GM19240 (cell line): Measurements from ENCODE around the gene CCNDBP1.

Experiments used
- DNase-seq: peaks from one replicate; pipeline ENCODE4 v3.0.0; 2011; ENCODE audit warnings: low spot score; ENCODE audit not compliant: insufficient read length

Gene CCNDBP1

GRCh38 chr15:43243020-43243645, 57.9 kb downstream of the CCNDBP1 start:
- DNase-seq: no peak

DNA sequence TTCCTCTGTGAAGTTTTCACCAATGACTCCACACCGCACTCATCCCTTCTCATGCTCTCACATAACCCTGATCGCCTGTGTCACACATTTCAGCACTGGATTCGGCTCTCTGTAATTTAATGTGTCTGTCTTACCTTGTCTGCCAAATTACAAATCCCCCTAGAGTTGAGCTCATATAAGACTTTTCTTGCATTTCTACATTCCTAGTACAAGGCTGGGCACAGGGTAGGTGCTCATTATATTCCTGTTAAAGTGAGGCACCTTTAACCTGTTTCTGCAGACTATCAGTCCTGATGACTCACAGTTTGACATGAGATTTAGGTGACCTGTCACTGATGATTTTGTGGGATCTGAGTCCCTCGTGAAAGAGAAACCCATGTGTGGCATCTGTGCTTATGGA, 58.9 kb downstream of the CCNDBP1 start:
- DNase-seq: no peak

DNA sequence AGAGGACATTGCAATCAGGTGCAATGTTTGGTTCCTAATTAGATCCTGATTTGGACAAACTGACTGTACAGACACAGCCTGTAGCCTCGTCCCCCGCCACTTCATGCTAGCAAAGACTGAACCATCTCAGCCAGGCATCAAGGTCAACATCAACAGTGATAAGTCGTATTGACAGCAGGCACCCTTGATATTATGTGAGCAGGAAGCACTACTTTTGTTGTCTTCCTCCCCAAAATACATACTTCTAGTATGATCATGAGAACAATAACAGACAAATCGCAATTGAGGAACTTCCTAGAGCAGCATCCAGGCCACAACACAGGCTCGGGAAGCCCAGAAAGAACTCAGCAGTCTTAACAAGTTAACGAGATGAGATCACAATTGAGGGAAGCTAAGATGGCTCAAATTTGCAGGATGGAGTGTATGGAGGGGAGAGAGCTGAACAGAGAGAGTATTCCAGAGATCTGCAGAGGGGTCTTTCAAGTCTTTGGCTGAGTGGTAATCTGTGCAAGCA, 61.1 kb downstream of the CCNDBP1 start:
- no peak for DNase-seq
